Panc1 (cell line): Measurements from ENCODE around the gene BMPR2.

Source experiments
- POLR2AphosphoS5 ChIP-seq: IDR thresholded peaks from 2 replicates; pipeline ENCODE4 v1.6.1; 2012; ENCODE audit warnings: mild to moderate bottlenecking, low read depth, low read length, moderate library complexity
- SIN3A ChIP-seq: IDR thresholded peaks from 2 replicates; pipeline ENCODE4 v1.6.1; 2012; ENCODE audit warnings: low read depth, mild to moderate bottlenecking, low read length, moderate library complexity, borderline replicate concordance; ENCODE audit not compliant: insufficient read depth
- TF ChIP-seq, protein P1 (sequence below): fragments of 450-650 bp; IDR thresholded peaks from 2 replicates; pipeline ENCODE4 v1.5.1; 2017; ENCODE audit warnings: mild to moderate bottlenecking

- TF ChIP-seq, protein P1, sequence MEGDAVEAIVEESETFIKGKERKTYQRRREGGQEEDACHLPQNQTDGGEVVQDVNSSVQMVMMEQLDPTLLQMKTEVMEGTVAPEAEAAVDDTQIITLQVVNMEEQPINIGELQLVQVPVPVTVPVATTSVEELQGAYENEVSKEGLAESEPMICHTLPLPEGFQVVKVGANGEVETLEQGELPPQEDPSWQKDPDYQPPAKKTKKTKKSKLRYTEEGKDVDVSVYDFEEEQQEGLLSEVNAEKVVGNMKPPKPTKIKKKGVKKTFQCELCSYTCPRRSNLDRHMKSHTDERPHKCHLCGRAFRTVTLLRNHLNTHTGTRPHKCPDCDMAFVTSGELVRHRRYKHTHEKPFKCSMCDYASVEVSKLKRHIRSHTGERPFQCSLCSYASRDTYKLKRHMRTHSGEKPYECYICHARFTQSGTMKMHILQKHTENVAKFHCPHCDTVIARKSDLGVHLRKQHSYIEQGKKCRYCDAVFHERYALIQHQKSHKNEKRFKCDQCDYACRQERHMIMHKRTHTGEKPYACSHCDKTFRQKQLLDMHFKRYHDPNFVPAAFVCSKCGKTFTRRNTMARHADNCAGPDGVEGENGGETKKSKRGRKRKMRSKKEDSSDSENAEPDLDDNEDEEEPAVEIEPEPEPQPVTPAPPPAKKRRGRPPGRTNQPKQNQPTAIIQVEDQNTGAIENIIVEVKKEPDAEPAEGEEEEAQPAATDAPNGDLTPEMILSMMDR, result no peak
- TF ChIP-seq POLR2AphosphoS5, result no peak
- no peak for TF ChIP-seq SIN3A
These were observed 24.8 kb downstream of the BMPR2 start for GRCh38 chr2:202400941-202401340.
